ENCODE data around the gene OTULIN. TPM values are rescaled to one million over a fixed set of nuclear protein-coding genes. Genes with fewer than 3 reads are reported as not detected.
A peak's percentile ranks its signal among the peaks of the same experiment; 100 is the strongest.

OTULIN gene
- total and polyA plus RNA-seq, 2 of the 13 experiments (the other 11 are each of a cell fraction or from before 2014, with no cell fraction given), result 7.0 to 34.8 TPM

- TF ChIP-seq MTF2 (CRISPR knock-in tag; IDR thresholded peaks at IDR 0.05; ENCODE audit: borderline replicate concordance) (no peak), FOXO1 (CRISPR knock-in tag; IDR thresholded peaks at IDR 0.05) (no peak; the same call in 1 of the 2 replicates), SRSF1 (optimal IDR thresholded peaks at IDR 0.05; ENCODE audit: low read depth, low read length) (no peak), ETV5 (CRISPR knock-in tag; IDR thresholded peaks at IDR 0.05; ENCODE audit: borderline replicate concordance) (no peak), ZNF274 (CRISPR knock-in tag; IDR thresholded peaks at IDR 0.05) (0 out of 2 replicates have a peak, but pooled peaks have one; percentile 20), TMF1 (CRISPR knock-in tag; IDR thresholded peaks at IDR 0.05; ENCODE audit: low read depth) (no peak), TAF1 (CRISPR knock-in tag; IDR thresholded peaks at IDR 0.05) (no peak), SKIL (CRISPR knock-in tag; IDR thresholded peaks at IDR 0.05; ENCODE audit: borderline replicate concordance) (no peak), ZNF138 (CRISPR knock-in tag; IDR thresholded peaks at IDR 0.05; ENCODE audit: low read depth) (no peak), AGO2 (optimal IDR thresholded peaks at IDR 0.05; ENCODE audit: low read depth, low read length) (no peak), ZNF350 (CRISPR knock-in tag; IDR thresholded peaks at IDR 0.05; ENCODE audit: borderline replicate concordance, low read depth) (no peak), IRF9 (CRISPR knock-in tag; IDR thresholded peaks at IDR 0.05; ENCODE audit: borderline replicate concordance) (no peak), AKNA (CRISPR knock-in tag; IDR thresholded peaks at IDR 0.05; ENCODE audit: borderline replicate concordance) (no peak), ZNF576 (CRISPR knock-in tag; IDR thresholded peaks at IDR 0.05) (no peak), FOXP4 (CRISPR knock-in tag; IDR thresholded peaks at IDR 0.05) (no peak), NR1H2 (CRISPR knock-in tag; IDR thresholded peaks at IDR 0.05; ENCODE audit: borderline replicate concordance, low read depth) (no peak), SYNCRIP (IDR thresholded peaks at IDR 0.05; ENCODE audit: insufficient read depth, low read depth, low read length) (no peak)
Measured at GRCh38 chr5:14744296-14745187, 80.0 kb downstream of the OTULIN start (continued).

Measured in HepG2 (cell line).